GM20431 (cell line): ENCODE data around the gene ERRFI1.

Experiments used
- in situ Hi-C: fragments of 300-500 bp; cut with MseI, MboI; formaldehyde crosslinking; loops from one replicate; pipeline ENCODE4 v1.15.0; 2020; ENCODE audit warnings: low sequenced_read_pairs; ENCODE audit not compliant: unreplicated experiment

ERRFI1 gene

DNA sequence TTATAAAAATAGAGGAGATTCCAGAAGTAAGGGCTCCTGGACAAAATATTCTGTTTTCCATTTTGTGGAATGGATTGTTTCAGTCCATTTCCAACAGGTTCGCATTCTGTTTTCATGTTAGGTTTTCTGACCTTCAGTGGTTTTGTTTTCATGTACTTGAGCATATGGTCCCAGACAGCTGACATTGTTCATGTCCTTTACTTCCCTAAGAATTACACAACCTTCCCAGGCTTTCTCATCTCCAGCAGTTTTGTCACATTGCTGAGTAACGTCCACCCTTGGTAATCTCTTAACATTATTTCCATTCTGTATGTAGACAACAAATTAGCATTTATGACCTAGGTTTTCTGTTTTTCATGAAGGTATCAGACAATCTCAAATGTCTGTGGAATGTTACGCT, 21.0 kb upstream of the ERRFI1 start:
- in situ Hi-C loops: no loop called here

DNA sequence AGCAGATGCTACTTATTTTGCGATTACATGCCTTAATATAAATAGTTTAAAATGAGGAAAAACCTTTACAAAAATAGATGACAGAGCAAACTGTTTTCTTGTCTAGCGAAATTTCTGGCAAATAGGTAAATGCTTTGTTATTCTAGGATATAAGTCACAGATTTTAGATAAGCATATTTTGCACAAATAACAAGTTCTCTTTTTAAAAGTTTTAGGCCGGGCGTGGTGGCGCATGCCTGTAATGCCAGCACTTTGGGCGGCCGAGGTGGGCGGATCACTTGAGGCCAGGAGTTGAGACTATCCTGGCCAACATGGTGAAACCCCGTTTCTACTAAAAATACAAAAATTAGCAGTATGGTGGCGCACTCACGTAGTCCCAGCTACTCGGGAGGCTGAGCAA, 20.3 kb upstream of the ERRFI1 start:
- in situ Hi-C loops: no loop called here

GRCh38 chr1:8043621-8044020, 17.5 kb upstream of the ERRFI1 start:
- in situ Hi-C loops: no loop called here

- in situ Hi-C loops: no loop called here
Observed at GRCh38 chr1:8042134-8042533, 16.0 kb upstream of the ERRFI1 start.

- in situ Hi-C loops: no loop called here
Observed at GRCh38 chr1:8040586-8040985, 14.5 kb upstream of the ERRFI1 start.

- in situ Hi-C loops: no loop called here
Observed at GRCh38 chr1:8039071-8039470, 13.0 kb upstream of the ERRFI1 start.

GRCh38 chr1:8035289-8035688, 9.2 kb upstream of the ERRFI1 start:
- in situ Hi-C loops: no loop called here

DNA sequence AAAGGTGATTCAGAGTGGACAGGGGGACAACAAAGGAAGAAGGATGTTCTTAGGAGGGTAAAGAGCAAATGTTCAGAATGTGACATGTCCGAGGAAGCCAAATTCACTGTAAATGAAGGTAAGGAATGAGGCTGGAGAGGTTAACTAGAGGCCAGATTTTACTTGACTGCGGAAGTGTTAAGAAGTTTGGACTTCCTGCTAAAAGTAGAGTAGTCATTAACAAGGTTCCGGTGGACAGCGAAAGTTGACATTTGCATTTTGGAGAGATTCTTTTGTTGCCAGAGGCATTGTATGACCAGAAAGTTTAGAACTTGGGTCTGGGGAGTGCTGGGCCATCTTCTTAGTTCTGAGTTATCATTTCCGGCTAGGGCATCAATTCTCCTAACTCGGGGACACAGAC, 7.2 kb upstream of the ERRFI1 start:
- in situ Hi-C loops: no loop called here

- in situ Hi-C loops: no loop called here
Observed at GRCh38 chr1:8032366-8032910, 6.3 kb upstream of the ERRFI1 start.

GRCh38 chr1:8031176-8031785, 5.2 kb upstream of the ERRFI1 start:
- in situ Hi-C loops: no loop called here

GRCh38 chr1:8028571-8028910, 2.4 kb upstream of the ERRFI1 start:
- in situ Hi-C loops: loop anchor here (10.0 kb wide), 1 partner anchor 286 kb away; the partner anchor contains the start of gene SLC45A1

DNA sequence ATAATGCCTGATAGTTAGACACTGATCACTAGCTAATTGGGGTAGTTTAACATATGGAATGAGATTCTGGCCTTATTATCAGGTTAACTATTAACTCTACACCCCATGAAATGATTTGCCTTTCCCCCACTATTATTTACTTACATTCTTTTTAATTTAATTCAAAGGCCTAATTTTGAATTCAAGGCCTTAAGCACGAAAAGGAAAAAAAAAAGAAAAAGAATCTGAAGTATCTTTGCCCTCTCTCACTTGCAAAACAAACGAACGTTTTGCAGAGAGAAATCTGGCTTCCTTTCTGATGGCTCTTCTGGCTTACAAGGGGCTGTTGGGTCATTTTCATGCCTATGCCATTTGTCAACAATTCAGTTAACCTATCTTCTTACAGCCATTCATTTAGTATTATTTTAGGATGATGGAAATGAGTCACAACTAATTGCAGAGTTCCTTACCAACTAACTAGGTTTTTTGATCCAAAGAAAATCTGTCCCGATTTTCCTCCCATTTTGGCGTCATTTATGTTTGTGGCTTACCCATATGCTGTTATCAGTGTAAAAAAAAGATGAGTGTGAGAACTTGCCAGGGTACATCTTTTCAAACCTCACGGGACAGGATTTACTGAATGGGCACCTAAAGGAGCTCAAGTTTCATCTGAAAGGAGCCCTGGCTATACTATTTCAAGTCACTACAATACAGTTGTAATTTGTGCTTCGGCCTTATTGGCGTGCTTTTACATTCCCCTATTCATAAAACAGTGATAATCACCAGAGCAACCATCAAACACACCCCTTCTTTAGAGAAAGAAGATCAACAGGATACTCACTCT, 1.9 kb upstream of the ERRFI1 start:
- in situ Hi-C loops: loop anchor here (10.0 kb wide), 1 partner anchor 287 kb away; the partner anchor contains the start of gene SLC45A1

GRCh38 chr1:8026976-8027747, 1.1 kb upstream of the ERRFI1 start:
- in situ Hi-C loops: loop anchor here (10.0 kb wide), 1 partner anchor 288 kb away; the partner anchor contains the start of gene SLC45A1

DNA sequence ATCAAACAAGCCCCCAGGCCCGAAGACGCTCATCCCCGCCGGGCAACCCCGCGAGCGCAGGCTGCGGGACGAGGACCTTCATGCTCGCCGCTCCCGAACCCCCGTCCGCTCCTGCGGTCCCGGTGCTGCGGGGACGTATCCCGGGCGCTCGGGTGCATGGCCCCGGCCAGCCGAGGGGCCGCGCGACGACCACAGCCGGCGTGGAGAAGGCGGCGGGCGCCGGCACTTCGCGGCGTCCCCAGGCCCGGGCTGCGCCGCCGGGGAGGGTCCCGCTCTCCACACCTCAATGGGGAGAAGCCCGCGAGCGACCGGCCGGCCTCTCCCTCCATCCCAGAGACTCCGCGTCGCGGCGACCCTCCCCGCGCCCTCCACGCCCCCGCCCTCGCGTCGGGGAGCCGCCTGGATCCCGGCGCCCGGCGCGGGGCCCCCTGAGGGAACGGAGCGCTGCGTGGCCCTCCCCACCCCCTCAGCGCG, 401 bp downstream of the ERRFI1 start:
- in situ Hi-C loops: loop anchor here (10.0 kb wide), 1 partner anchor 289 kb away; the partner anchor contains the start of gene SLC45A1

DNA sequence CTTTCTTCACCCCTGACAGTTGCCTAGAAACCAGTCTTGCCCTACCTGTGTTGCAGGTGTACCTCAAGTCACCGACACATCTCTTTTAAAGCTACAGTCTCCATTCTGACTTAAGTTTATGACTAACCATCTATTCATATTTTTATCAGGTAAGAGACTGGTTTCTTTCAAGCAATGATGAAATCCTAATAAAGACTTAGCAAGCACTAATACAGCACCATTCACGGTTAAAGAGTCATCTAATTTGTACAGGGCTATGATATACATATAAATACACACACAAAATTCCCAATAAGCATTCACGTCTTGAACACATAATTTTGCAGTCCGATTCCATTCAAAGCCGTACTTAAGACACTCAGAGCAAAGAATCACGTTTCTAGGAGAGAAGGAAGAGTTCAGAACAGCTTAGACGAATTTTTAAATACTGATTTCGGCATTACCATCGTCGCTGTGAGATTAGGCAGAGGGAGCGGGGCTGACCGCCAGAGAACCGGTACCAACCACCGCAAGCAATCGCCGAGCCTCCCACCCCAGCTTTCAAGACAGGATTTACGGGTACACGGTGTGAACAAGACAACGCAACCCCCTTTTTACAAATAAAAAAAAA, 943 bp downstream of the ERRFI1 start:
- in situ Hi-C loops: loop anchor here (10.0 kb wide), 1 partner anchor 290 kb away; the partner anchor contains the start of gene SLC45A1

DNA sequence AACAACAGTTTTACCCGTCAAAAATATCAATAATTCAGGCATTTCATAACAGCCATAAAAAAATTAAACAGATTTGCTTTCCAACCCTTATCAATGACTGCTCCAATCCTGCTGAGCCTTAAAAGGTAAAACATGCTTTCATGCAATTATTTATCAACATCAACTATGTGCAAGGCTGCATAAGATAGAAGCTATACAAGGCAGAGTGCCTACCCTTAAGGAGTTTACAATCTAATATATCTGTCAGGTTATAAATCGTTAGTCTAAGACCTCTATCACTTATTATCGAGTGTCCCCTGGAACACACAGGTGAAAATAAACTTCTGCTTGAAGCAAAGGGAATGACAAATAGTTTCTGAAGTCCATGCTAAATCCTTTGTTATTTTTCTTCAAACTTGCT, 1.8 kb downstream of the ERRFI1 start:
- in situ Hi-C loops: loop anchor here (10.0 kb wide), 1 partner anchor 290 kb away; the partner anchor contains the start of gene SLC45A1

- in situ Hi-C loops: loop anchor here (10.0 kb wide), 1 partner anchor 291 kb away; the partner anchor contains the start of gene SLC45A1
Observed at GRCh38 chr1:8023995-8024313, 2.2 kb downstream of the ERRFI1 start.

DNA sequence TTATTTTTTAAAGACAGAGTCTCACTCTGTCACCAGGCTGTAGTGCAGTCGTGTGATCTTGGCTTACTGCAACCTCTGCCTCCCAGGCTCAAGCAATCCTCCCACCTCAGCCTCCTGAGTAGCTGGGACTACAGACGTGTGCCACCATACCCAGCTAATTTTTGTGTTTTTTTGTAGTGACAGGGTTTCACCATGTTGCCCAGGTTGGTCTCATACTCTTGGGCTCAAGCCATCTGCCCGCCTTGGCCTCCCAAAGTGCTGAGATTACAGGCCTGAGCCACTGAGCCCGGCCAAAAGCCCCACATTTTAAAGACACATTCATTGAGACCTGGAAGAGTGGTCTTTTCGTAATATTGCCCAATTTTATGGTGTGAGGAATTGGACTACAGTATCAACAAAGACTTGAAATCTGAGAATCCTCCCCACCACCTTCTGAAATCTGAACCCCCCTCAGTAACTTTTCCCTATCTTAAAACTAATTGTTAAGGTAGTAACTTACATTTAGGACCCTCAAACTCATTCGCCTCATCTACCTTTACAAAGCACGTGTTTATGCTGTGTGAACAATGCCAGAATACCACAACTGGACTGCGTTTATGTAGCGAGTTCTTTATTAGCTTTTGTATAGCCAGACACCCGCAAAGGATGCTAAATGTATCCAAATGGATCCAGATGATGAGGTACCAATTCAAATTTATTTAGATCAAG, 2.7 kb downstream of the ERRFI1 start:
- in situ Hi-C loops: loop anchor here (10.0 kb wide), 1 partner anchor 291 kb away; the partner anchor contains the start of gene SLC45A1
